Activated T-helper 1 cell treated with anti-CD3 and anti-CD28 coated beads, Interleukin-2, amount 50 U/mL, for 16 hours (primary cell): ENCODE results near the gene DOK3.

Experiments used
- DNase-seq, 2 donors: peaks; one replicate each; pipeline ENCODE4 v3.0.0-alpha.2; 2020; ENCODE audit warnings: low read depth in 1 of 2, low spot score in 1 of 2

DOK3 gene, protein sequence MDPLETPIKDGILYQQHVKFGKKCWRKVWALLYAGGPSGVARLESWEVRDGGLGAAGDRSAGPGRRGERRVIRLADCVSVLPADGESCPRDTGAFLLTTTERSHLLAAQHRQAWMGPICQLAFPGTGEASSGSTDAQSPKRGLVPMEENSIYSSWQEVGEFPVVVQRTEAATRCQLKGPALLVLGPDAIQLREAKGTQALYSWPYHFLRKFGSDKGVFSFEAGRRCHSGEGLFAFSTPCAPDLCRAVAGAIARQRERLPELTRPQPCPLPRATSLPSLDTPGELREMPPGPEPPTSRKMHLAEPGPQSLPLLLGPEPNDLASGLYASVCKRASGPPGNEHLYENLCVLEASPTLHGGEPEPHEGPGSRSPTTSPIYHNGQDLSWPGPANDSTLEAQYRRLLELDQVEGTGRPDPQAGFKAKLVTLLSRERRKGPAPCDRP

DNA sequence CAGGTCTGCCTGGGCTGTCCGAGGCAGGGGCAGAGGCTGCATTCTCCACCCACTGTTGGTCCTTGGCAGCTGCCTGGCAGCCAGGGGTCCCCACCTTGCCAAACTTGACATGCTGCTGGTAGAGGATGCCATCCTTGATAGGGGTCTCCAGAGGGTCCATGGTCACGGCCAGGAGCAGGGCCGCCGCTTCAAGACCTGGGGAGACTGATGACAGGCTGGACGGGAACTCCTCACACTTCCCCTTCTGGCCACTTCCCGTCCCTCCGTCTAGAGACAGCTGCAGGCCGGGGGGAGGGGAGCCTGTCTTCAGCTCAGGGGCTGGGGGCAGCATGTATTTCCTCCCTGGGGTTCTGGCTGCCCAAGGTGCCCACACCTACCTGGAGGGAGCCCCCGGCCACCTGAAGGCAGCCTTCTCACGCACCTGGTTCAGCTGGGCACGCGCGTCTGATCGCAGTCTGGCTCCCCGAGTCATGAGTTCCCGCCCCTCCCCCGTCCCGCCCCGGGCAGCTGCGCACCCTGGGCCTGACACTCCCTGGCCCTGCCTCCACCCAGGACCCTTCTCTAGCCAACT lies at the start of gene DOK3:
DOK3 (minus strand) TSS at position 446 of the 571 bp plus-strand sequence; CDS start at position 160, 286 bp downstream.
- no peak for DNase-seq

DNA sequence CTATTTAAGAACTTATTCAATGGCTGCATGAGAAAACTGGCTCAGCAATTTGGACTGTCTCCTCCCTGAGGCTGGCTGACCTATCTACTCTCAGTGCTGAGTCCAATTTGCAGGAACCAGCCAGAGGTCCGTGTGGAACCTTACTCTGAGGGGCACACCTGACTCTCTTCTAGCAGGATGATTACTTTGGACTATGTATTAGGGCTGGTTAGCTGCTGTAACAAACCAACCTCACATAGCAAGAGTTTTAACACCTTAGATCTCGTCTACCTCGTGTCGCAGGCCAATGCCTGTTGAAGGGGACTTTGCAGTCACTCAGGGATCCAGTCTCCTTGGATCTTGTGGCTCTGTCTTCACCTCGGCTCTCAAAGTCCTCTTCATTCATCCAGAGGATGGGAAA lies 48.2 kb upstream of the DOK3 start:
- no peak for DNase-seq

- DNase-seq, result no peak
Measured at GRCh38 chr5:177557041-177557647, 47.5 kb upstream of the DOK3 start.

- DNase-seq, result no peak
Measured at GRCh38 chr5:177555665-177556064, 46.0 kb upstream of the DOK3 start.

- DNase-seq, result no peak
Measured at GRCh38 chr5:177555228-177555627, 45.6 kb upstream of the DOK3 start.

GRCh38 chr5:177554474-177555111 lies 45.0 kb upstream of the DOK3 start, which contains the start of gene FAM193B:
TSS of gene FAM193B (minus strand) at chr5:177554563. CDS start at chr5:177554458, 105 bp downstream.
- DNase-seq, result peak; percentile 92 to 95

DNA sequence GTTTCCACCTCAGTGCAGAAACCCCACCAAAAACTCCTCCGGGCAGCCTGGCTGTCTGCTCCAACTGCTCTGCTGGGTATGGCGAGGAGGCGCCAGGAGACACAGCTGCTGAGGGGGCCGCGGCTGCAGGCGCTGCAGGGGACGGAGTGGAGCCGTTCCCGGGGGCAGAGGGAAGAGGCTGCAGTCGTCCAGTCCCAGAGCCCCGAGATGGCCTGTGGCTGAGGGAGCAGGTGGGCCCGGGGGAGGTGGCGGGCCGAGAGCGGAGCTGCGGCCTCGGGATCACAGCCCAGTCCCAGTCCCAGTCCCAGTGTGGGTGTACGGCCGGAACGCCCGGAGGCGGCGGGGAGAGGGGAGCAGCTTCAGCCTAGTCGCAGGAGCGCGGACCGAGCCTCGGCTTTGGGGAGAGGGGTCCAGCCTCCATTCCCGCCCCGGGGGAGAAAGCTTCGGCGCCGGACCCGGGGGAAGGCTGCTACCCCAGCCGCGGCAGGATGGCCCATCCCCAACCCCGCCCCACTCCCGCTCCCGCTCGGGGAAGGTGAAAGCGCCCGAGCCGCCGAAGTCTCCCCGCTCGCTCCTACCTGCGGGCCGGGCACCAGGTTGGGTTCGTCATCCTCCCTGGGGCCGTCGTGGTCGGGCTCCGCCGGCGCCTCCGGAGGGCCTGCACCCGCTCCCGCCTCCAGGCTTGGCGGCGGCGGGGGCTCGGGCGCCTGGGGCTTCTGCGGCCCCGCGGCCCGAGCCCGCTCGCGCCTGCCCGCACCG lies 44.2 kb upstream of the DOK3 start:
- peak in 1 of 2 donors; percentile 19 for DNase-seq

- DNase-seq, result no peak
Measured at GRCh38 chr5:177552839-177553455, 43.3 kb upstream of the DOK3 start.

- no peak for DNase-seq
Measured at GRCh38 chr5:177550122-177550521, 40.5 kb upstream of the DOK3 start.

DNA sequence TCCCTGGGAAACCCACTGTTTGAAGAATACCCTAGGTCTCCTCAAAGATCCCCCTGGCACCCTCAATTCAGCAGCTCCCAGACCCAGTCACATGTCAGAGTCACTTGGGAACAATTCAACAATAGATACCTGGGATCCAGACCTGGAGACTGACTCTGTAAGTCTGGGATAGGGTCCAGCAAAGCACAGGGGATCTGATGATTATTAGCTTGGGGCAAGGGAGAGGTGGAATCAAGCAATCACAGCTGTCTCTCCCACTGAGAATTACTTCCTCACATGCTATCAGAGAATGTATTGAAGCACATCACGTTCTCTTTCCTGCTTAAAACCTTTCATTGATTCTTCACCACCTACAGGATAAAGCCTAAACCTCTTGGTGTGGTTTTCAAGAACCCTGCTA lies 38.9 kb upstream of the DOK3 start:
- no peak for DNase-seq

DNA sequence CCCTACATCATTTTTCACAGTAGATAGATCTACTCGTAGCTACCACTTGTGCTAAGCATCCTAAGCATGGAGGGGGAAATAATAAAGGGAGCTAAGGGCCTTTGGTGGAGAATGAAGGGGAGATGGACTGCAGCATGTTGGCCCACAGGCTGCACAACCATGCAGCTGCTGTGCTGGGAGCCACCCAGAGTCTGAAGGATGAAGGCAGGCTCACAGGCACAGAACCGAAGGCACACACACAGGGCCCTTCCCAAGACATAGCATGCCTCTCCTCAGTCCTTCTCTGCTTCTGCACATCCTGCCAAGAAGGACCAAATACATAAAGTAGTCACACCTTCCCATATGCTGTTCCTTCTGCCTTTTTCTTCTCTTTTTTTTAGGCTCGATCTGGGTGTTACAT lies 38.1 kb upstream of the DOK3 start:
- DNase-seq, result no peak

- no peak for DNase-seq
Measured at GRCh38 chr5:177546258-177546741, 36.7 kb upstream of the DOK3 start.

- DNase-seq, result no peak
Measured at GRCh38 chr5:177545487-177546257, 36.0 kb upstream of the DOK3 start.

DNA sequence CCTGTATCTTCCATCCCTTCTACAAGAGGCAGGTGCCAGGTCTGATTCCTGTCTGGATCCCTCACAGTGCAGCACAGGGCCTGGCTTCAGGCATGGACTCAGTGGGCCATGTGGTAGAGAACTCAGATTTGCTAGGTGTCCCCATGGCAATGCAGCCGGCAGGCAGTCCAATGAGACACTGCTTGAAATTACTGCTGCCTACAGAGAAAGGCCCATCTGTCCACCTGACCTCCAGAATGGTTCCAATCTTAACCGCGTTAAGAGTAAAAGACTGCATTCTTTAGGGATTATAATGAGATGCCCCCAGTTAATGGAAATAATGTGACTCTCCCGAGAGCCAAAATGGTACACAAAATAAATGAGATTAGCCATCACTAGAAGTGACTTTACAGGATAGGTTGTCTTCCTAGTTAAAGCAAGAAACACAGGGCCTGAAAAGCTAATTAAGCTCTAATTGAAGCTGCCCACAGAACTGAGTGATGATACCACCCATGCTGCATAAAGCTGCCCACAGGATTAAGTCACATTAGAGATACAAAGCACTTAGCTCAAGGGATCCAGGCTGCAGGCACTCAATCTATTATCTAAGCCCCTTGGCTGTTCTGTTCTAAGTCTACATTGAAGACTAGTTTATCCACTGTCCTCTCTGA lies 33.3 kb upstream of the DOK3 start:
- DNase-seq, result no peak

- DNase-seq, result no peak
Measured at GRCh38 chr5:177540438-177540837, 30.8 kb upstream of the DOK3 start.

GRCh38 chr5:177539411-177539810 lies 29.8 kb upstream of the DOK3 start:
- DNase-seq, result no peak

- DNase-seq, result no peak
Measured at GRCh38 chr5:177538876-177539275, 29.2 kb upstream of the DOK3 start.

DNA sequence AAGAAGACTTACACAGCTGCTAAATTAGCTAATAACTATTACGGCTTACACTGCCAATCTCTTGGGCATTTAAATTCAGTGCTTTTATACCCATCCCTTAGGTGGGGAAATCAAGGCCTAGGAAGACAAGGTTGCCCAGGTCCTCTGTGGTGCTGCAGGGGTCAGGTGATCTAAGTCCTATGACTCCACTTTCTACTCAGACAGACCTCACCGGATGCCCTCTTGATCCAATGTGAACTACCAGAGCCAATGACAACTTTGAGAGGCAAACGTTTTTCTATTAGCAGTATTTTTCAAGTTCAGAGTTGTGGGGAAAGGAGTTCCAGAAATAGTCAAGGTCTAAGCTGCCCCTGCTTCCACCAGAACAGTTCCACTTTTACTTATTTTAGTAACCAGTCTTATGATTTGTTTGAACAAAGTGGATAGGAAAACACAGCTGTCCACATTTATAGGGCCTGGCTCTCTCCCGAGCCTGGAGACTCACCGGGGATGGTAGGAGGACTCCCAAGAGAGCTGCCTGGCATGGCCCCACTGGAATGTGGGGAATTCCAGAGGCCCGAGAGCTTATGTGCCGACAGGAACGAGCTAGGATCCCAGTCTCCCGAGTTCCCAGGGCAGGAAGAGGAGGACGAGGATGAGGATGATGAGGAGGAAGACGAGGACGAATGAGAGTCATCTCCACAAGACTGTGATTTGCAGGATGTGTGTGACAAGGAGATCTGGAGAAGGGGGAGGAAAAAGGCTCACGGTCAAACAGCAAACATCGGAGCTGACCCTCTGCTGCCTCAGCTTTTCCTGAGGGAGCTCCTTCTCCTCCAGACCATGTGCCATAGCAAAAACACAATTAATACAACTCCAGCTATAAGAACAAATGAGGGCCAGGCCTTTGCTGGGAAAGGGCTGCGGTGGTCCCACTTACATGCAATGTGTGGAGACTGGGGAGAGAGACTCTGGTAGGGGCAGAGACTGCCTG lies 28.0 kb upstream of the DOK3 start:
- DNase-seq, result no peak
